GM18867 (cell line): Measurements from ENCODE around the gene IFNGR2.

Source experiments
- ATAC-seq: cut with Tn5 transposase; IDR thresholded peaks from one replicate; pipeline ENCODE4 v1.9.1; 2021; ENCODE audit warnings: mild to moderate bottlenecking, moderate library complexity; ENCODE audit not compliant: unreplicated experiment

Gene IFNGR2

DNA sequence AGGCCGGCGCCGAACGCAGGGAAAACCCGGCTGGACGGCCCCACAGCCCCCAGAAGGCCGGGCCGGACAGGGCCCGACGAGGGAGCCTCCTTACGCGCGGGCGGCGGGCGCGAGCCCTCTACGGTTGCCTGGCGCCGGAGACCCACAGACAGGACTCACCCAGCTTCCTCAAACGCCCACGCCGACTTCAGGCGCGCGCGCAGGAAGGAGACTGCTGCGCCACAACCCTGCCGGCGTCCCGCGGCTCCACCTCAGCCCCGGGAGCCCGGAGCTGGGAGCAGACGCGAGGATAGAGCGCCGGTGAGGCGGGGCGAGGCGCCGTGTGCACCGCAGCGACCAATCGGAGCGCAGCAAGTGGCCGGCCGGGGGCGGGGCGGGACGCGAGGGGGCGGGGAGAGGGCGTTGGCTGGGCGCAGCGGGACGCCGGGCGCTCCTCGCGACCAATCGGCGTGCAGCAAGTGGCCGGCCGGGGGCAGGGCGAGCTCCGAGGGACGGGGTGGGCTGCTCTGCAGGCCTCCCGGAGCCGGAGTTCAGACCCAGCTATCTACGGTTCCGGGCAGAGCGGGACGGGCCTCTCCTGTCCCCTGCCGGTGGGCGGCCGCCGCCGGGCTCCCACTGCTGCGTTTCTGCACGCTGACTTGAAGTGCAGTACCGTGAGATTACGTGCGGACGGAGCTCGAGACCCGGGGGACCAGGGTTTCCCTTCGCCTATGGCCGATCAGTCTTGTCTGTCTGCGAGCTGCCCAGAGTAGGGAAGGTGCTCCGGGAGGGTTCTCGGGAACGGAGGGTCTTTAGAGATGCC lies 76.7 kb downstream of the IFNGR2 start, which contains the start of gene TMEM50B:
TMEM50B (minus strand) TSS at position 296 of the 802 bp plus-strand sequence. CDS start 11,089 bp downstream, outside the sequence.
- peak; percentile 87 for ATAC-seq

DNA sequence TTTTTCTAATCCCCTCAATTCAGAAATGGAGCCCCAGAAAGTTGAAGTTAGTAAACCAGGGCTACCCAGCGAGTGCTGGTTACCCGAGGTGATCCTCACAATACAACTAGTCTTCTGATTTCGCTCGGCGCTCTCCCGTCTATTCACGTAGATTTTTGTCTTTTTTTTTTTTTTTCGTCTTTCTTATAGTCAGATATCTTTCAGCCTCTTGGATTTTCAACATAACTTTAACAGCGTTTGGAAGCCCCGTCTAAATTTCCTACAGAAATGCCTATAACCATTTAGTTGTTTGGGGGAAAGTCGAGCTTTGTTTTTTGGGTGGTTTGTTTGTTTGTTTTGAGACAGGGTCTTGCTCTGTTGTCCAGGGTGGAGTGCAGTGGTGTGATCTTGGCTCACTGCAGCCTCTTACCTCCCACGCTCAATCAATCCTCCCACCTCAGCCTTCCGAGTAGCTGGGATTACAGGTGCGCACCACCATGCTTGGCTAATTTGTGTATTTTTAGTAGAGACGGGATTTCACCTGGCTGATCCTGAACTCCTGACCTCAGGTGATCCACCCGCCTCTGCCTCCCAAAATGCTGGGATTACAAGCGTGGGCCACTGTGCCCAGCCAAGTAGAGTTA lies 77.4 kb downstream of the IFNGR2 start:
- ATAC-seq: no peak

DNA sequence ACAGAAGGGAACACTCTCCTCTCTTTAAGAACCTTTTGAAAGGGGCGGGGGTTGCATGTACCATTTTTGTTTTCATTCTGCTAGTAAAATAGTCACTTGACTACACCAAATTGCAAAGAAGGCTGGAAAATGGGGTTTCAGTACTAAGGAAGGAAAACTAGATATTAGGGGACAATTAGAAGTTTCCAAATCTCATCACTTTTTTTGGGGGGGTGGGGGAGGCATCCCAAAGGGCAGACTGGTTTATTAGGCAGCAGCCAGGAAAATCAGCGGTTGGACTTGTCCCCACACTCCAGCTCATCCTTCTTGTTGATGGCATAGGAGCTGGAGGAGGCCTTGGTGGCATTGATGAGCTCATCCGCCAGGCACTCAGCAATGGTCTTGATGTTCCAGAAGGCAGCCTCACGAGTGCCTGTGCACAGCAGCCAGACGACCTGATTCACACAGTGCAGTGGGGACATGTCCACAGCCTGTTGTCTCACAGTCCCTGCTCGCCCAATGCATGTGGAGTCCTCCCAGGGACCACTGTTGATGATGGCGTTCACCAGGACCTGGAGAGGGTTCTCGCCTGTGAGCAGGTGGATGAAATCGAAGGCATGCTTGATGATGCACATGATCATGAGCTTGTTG lies 78.2 kb downstream of the IFNGR2 start:
- ATAC-seq: no peak
